HG03354 (cell line): ENCODE data around the gene EIF5A2.
A peak's percentile ranks its signal among the peaks of the same experiment; 100 is the strongest.
"Not testable (repeated sequence)": the region's sequence is repeated elsewhere in the genome, so short reads cannot be mapped to it uniquely, and the experiment has no call there.

Source experiments
- ATAC-seq: cut with Tn5 transposase; IDR thresholded peaks from one replicate; pipeline ENCODE4 v1.9.1; 2021; ENCODE audit warnings: mild to moderate bottlenecking; ENCODE audit not compliant: unreplicated experiment, poor library complexity, severe bottlenecking

The EIF5A2 gene

GRCh38 chr3:170897978-170898377 lies 10.5 kb downstream of the EIF5A2 start:
- ATAC-seq = no peak

- not testable (repeated sequence) for ATAC-seq
Measured at GRCh38 chr3:170897199-170897598, 11.2 kb downstream of the EIF5A2 start.

DNA sequence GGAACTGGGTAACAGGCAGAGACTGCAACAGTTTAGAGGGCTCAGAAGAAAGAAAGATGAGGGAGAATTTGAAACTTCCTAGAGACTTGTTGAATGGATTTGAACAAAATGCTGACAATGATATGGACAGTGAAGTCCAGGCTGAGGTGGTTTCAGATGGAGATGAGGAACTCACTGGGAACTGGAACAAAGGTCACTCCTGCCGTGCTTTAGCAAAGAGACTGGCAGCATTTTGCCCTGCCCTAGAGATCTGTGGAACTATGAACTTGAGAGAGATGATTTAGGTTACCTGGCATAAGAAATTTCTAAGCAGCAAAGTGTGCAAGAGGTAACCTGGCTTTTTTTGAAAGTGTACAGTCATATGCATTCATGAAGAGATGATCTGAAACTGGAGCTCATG lies 11.7 kb downstream of the EIF5A2 start:
- no peak for ATAC-seq

- ATAC-seq = not testable (repeated sequence)
Measured at GRCh38 chr3:170896333-170896732, 12.1 kb downstream of the EIF5A2 start.

GRCh38 chr3:170893895-170894294 lies 14.5 kb downstream of the EIF5A2 start:
- ATAC-seq = no peak

DNA sequence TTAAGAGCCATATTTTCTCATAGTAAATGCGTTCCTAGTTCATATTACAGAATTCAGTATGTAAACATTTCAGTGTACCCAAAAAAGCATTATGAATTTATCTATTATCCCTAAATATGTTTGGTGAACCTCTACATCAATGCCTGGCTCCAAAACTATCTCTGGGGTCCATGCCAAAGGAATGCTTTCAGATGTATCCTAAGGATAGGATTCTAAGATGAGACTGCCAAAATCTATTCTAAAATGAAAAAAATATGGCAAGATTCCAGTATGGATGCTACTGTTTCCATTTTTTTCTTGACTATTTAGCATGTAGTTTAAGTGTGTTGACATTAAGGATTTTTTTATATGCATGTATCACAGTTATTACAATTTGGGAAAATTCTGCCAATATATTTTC lies 18.8 kb downstream of the EIF5A2 start:
- ATAC-seq = no peak

GRCh38 chr3:170889132-170889531 lies 19.3 kb downstream of the EIF5A2 start:
- ATAC-seq = no peak

DNA sequence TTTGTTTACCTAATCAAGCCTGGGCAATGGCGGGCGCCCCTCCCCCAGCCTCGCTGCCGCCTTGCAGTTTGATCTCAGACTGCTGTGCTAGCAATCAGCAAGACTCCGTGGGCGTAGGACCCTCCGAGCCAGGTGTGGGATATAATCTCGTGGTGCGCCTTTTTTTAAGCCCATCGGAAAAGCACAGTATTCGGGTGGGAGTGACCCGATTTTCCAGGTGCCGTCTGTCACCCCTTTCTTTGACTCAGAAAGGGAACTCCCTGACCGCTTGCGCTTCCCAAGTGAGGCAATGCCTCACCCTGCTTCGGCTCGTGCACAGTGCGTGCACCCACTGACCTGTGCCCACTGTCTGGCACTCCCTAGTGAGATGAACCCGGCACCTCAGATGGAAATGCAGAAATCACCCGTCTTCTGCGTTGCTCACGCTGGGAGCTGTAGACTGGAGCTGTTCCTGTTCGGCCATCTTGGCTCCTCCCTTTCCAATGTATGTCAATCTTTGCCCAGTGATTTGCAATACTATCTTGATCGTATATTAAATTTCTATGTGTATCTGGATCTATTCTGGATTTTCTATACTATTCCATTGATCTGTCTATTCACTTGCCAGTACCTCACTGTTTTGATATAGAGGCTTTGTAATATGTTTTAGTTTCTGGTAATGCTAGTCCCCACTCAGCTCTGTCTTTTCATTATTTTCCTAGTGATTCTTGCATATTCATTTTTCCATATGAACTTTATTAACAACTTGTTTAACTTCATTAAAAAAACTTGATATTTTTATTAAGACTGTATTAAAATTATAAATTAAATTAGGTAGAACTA lies 24.1 kb downstream of the EIF5A2 start:
- not testable (repeated sequence) for ATAC-seq

DNA sequence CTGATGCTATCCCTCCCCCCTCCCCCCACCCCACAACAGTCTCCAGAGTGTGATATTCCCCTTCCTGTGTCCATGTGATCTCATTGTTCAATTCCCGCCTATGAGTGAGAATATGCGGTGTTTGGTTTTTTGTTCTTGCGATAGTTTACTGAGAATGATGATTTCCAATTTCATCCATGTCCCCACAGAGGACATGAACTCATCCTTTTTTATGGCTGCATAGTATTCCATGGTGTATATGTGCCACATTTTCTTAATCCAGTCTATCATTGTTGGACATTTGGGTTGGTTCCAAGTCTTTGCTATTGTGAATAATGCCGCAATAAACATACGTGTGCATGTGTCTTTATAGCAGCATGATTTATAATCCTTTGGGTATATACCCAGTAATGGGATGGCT lies 29.7 kb downstream of the EIF5A2 start:
- ATAC-seq = not testable (repeated sequence)

DNA sequence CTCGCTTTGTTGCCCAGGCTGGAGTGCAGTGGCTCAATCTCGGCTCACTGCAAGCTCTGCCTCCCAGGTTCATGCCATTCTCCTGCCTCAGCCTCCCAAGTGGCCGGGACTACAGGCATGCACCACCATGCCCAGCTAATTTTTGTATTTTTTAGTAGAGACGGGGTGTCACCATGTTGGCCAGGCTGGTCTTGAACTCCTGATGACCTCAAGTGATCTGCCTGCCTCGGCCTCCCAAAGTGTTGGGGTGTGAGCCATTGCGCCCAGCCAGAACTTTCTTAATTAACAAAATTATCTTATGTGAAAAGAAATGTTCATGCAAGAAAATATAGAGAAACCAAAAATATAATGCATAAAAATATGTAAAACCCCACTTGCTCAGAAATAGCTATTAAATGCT lies 31.1 kb downstream of the EIF5A2 start:
- ATAC-seq = not testable (repeated sequence)

GRCh38 chr3:170876537-170876936 lies 31.9 kb downstream of the EIF5A2 start:
- no peak for ATAC-seq

DNA sequence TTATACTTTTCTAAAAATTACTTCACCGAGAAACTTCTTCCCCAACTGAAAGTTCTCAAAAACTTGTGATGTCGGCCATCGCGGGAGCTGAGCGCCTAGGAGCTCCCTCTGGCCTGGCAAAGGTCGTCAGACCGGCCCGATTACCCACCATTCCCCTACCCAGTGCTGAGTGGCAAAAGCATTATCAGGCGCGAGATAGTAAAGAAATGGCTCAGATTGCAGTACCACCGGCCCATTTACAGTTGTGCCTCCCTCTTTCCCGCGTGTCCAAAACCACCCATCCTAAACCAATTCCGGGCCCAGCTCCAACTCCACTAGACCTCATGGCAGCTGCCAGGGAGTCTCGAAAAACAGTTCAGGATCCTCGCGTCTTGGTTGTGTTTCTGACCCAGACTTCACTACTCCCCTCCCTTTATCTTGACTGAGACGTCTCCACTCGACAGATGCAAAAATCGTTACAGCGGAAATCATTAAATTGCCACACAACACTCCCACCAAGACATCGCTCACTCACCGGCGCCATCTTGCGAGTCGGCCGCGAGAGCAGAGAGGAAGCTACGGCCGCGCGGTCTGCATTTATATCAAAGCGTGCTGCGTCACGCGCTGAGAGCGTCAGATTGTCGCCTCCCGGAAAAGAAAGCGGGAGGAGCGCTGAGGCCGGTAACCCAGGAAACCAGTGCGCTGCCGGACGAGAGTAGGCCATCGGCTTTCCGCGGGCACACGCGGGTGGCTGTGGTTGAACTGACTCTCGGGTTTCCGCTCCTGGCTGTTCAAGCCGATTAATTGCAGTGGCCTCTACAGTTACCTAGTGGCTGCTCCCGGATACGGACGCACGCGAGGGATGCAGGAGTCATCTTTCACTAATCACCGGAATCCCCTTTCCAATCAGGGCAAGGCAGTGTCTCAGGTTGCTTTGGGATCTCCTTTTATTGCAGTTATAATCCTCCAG lies 38.5 kb downstream of the EIF5A2 start, which contains the start of gene RPL22L1:
TSS of gene RPL22L1 (minus strand) at position 551 of the 949 bp plus-strand sequence. CDS start at position 523, 28 bp downstream.
- peak; percentile 98 for ATAC-seq

- ATAC-seq = no peak
Measured at GRCh38 chr3:170869239-170869590, 39.2 kb downstream of the EIF5A2 start.

DNA sequence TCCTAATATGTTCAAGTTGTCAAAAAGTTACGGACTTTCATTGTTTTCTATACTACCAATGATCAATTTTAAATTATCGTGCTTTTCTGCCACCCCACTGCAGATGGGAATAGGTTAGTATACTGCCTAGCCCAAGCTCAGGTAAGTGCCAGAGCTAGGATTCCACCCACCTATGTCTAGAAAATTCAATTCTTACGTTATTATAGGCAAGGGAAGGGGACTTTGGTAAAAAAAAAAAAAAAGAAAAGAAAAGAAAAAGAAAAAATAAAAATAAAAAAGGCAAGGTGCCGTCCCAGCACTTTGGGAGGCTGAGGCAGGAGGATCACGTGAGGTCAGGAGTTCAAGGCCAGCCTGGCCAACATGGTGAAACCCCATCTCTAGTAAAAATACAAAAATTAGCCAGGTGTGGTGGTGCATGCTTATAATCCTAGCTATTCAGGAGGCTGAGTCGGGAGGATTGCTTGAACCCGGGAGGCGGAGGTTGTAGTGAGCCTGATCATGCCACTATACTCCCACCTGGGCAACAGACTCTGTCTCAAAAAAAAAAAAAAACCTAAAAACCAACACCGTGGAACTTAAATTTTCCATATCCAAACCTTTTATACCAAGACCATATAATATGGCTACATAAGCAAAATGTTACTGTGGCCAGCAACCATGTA lies 39.7 kb downstream of the EIF5A2 start:
- no peak for ATAC-seq

GRCh38 chr3:170867143-170867937 lies 41.1 kb downstream of the EIF5A2 start:
- ATAC-seq = no peak

DNA sequence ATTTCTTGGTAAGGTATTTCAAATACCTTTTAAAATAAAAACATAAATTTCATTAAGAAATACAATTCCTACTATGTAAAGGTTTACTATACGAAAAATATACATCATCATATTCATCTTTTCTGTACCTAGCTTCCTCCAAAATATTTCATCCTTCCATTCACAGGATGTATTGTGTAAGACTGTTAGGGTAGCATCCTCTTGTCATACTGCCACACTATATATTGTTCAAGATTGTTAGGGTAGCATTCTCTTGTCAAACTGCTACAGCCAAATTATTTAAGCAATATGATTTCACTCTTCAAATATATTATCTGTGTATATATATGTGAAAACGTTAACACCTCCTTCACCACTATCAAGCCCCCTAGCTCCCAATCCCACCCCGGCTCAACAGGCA lies 41.9 kb downstream of the EIF5A2 start:
- no peak for ATAC-seq

DNA sequence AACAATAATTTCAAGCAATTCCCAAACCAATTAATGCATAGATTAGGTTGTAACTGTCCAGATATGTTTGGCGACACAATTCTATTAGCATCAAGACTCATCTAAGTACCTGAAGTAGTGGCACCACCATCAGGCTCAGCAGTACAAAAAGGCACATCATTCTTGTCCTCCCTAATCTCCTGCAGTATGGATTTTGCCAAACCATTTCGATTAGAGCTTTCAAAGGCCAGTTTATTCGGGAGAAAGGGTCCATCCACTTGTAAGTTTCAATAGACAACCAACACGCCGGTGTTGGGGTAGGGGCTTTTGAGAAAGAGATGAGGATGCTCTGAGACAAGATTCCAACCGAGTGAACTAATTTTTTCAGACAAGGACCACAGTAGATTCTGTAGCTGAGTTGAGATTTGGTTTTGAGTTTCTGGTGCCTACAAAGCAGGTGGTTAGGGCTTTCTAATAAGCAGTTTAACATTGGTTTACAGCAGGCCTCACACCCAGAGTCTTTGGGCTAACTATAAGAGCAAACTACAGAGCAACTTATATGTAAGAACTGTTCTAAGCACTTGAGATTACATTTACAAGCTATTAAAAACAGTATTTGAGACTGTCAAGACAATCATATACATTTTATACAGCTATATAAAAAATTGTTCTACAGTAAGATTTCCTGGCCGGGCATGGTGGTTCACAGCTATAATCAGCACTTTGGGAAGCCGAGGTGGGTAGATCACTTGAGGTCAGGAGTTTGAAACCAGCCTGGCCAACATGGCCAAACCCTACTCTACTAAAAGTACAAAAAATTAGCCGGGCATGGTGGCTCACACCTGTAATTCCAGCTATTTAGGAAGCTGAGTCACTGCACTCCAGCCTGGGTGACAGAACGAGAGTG lies 43.0 kb downstream of the EIF5A2 start:
- ATAC-seq = no peak

DNA sequence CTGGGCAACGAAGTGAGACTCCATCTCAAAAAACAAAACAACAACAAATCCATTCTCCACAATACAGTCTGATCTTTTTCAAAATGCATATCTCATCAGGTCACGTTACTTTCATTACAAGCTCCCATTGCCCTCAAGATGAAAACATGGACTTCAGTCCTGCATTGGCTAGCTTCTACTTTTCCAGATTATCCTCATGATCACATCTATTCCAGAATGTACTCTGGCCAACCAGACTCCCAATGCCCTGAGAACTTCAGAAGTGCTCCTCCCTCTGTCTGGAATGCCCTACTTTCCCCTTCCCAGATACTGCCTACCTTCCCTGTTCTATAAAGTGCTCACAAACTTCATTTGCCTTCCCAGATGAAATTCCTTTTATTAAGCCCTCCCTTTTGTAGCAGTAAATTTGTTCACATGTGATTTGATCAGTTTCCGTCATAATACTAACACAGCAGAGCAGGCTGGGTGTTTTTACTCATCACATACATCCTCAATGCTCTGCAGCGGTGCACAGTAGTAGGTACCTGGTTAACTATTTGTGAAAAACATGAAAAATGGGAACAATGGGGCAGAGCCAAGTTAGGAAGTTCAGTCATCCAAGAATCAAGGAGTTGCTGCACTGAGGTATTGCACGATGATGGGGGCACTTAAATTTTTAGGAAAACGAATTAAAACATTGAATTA lies 43.8 kb downstream of the EIF5A2 start:
- no peak for ATAC-seq
